GM12873 (cell line): ENCODE results near the gene STAG1.

Experiments
- TF ChIP-seq, protein P1 (sequence below): IDR thresholded peaks from 2 replicates; pipeline ENCODE4 v1.5.1; 2012; ENCODE audit warnings: low read depth, mild to moderate bottlenecking, moderate library complexity, low read length, control low read depth; ENCODE audit not compliant: insufficient read depth; ENCODE audit errors: missing control alignments

STAG1 gene

DNA sequence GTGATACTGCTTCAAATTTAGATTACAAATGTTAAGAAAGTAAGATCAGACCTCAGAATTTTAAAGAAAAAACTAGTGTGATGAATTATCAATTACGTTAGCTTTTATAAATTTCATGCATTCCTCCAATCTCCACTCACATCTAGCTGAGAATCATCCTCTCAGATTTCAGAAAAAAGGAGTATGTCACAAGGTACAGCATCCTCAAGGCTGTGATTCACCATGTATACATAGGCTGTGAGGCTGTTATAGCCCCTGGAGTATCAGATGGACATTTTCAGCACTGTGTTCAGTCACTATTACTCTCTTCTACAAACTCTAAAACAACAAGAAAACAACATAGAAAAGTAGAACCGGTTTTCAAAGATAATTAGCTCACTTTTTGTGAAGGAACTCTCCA is 287.7 kb downstream of the STAG1 start:
- TF ChIP-seq, protein P1, sequence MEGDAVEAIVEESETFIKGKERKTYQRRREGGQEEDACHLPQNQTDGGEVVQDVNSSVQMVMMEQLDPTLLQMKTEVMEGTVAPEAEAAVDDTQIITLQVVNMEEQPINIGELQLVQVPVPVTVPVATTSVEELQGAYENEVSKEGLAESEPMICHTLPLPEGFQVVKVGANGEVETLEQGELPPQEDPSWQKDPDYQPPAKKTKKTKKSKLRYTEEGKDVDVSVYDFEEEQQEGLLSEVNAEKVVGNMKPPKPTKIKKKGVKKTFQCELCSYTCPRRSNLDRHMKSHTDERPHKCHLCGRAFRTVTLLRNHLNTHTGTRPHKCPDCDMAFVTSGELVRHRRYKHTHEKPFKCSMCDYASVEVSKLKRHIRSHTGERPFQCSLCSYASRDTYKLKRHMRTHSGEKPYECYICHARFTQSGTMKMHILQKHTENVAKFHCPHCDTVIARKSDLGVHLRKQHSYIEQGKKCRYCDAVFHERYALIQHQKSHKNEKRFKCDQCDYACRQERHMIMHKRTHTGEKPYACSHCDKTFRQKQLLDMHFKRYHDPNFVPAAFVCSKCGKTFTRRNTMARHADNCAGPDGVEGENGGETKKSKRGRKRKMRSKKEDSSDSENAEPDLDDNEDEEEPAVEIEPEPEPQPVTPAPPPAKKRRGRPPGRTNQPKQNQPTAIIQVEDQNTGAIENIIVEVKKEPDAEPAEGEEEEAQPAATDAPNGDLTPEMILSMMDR: no peak

DNA sequence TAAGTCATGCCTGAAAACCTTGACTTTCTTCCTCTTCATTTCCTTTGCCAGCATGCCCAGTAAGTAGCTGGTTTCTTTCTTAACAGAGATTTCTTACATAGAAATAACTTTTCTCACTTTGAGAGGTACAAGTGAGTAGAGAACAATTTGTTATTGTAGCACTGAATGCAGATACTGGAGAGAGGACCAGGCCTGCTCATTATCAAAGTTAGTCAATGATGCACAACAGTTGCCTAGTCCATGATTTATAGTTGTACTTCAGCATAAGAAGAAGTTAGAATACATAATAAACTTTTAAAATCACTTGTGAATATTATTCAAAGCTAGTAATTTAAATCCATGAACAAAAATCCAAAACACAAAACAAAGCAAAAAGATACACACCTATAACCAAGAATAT is 289.0 kb downstream of the STAG1 start:
- TF ChIP-seq, protein P1: no peak

DNA sequence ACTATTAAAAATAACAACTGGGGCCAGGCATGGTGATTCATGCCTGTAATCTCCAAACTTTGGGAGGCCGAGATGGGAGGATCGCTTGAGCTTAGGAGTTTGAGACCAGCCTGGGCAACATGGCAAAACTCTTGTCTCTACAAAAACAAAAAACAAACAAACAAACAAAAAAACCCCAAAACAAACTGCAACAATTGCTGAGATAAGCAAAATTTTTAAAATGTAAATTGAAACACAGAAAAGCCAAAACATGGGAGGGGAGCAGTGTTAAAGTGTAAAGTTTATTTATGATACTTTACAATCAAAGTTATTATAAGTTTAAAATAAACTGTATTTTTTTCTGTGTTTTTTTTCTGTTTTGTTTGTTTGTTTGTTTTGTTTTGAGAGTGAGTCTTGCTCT is 294.4 kb downstream of the STAG1 start:
- TF ChIP-seq, protein P1: no peak

DNA sequence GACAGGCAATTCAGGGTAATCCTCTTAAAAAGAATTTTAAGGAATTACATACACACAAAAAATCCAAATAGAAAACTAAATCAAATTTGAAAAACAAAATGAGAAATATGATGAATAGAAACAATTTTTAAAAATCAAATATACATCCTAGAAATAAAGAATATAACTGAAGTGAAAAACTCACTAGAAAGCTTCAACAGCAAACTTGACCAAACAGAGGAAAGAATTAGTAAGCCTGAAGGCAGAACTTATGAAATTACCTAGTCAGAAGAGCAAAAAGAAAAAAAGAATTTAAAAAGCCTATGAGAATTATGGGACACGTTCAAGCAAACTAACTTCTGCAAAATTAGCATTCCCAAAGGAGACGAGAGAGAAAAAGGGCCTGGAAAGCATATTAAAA is 296.0 kb downstream of the STAG1 start:
- TF ChIP-seq, protein P1: no peak

DNA sequence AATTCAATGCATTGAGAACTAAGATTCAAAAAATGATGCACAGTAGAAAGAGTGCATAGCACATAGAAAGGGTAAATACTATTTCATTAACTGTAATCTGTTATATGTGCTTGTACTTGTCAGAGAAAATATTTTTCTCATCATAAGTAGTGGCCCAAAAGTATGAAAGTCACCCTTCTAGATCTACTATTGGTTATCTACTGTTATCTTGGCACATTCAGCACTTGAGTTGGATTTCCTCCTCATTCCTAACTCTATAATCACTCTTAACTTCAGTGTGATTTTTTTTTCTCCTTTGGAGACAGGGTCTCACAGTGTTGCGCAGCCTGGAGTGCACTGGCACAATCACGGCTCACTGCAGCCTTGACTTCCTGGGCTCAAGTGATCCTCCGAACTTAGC is 307.6 kb downstream of the STAG1 start:
- TF ChIP-seq, protein P1: no peak

DNA sequence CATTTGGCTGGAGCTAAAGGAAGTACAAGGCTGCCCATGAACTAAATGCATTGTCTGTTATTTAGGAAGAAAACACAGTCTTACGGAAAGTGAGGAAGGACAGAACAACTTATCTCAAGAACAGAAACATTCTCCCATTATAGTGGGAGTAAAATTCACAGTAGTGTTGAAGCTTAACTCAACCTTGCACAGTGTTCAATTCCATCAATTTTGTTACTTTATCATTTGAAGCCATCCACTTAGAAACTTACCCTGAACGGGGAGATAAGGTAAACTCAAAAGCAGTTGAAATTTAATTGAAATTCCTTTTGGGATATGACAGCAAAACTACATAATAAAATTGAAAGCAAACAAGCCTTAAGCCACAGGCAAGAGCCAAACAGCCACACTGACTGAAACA is 315.1 kb downstream of the STAG1 start:
- TF ChIP-seq, protein P1: no peak

DNA sequence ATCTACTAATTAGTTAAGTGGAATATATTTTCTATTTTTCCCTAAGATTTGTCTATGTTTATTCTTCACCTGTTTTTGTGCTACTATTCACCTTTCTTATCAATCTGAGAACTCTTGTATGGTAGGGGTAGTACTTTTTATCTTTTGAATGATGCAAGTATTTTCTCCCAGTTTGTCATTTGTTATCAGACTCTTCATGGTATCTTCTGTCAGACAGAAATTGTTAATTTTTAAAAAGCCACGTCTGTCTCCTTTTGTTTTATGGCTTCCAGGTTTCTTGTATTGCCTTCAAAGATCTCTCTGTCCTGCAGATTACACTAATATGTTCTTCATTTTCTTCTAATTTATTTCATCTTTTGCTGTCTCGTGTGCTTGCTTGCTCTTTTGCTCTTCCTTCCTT is 317.7 kb downstream of the STAG1 start:
- TF ChIP-seq, protein P1: no peak
